SH-SY5Y (cell line): ENCODE data around the gene LGALS7B.

Experiments
- GATA2 ChIP-seq: IDR thresholded peaks from 2 replicates; pipeline ENCODE4 v1.6.1; 2011; ENCODE audit warnings: mild to moderate bottlenecking, low read depth, low read length
- GATA3 ChIP-seq: IDR thresholded peaks from 2 replicates; pipeline ENCODE4 v1.6.1; 2011; ENCODE audit warnings: low read depth, mild to moderate bottlenecking, low read length, moderate library complexity

GRCh38 chr19:38742296-38742695, 46.7 kb upstream of the LGALS7B start:
- no peak for TF ChIP-seq GATA3
- TF ChIP-seq GATA2 = no peak
